Liver (tissue), 9 donors: ENCODE measurements around the gene PLCD1. TPM values are rescaled to one million over a fixed set of nuclear protein-coding genes. Genes with fewer than 3 reads are reported as not detected.

Experiments used
- DNase-seq: peaks from one replicate; pipeline ENCODE4 v3.0.0-alpha.2; 2017; ENCODE audit warnings: low spot score
- H3K27ac ChIP-seq, 2 donors: one replicate each; pipeline ENCODE4 v1.7.0; 2013; ENCODE audit warnings: inconsistent platforms in 2 of 2, low read length in 2 of 2, control low read depth in 1 of 2, low read depth in 1 of 2, mild to moderate bottlenecking in 1 of 2
- H3K27me3 ChIP-seq, 4 donors: one replicate each; pipeline versions ENCODE4 v1.6.1 to v1.7.0; 2013; ENCODE audit warnings: low read length in 3 of 4, inconsistent platforms in 1 of 4, mild to moderate bottlenecking in 1 of 4, moderate library complexity in 1 of 4; ENCODE audit not compliant: control insufficient read depth in 4 of 4, insufficient read depth in 4 of 4
- H3K36me3 ChIP-seq, 4 donors: one replicate each; pipeline versions ENCODE4 v1.6.1 to v1.7.0; 2013; ENCODE audit warnings: low read length in 3 of 4, mild to moderate bottlenecking in 3 of 4, low read depth in 1 of 4, moderate library complexity in 1 of 4; ENCODE audit not compliant: control insufficient read depth in 4 of 4, insufficient read depth in 3 of 4
- H3K4me1 ChIP-seq, 4 donors: one replicate each; pipeline versions ENCODE4 v1.6.1 to v1.7.0; 2013; ENCODE audit warnings: low read length in 3 of 4, mild to moderate bottlenecking in 3 of 4, moderate library complexity in 1 of 4; ENCODE audit not compliant: control insufficient read depth in 4 of 4, insufficient read depth in 4 of 4
- H3K4me3 ChIP-seq, 3 donors: one replicate each; pipeline versions ENCODE4 v1.6.1 to v1.7.0; 2013; ENCODE audit warnings: low read length in 3 of 3, control low read depth in 1 of 3, low read depth in 1 of 3, mild to moderate bottlenecking in 1 of 3
- H3K9ac ChIP-seq, 2 donors: one replicate each; pipeline ENCODE4 v1.7.0; 2013; ENCODE audit warnings: low read length in 2 of 2, mild to moderate bottlenecking in 2 of 2, moderate library complexity in 2 of 2, control low read depth in 1 of 2, low read depth in 1 of 2
- H3K9me3 ChIP-seq, 4 donors: one replicate each; pipeline versions ENCODE4 v1.6.1 to v1.7.0; 2013; ENCODE audit warnings: low read length in 3 of 4; ENCODE audit not compliant: control insufficient read depth in 4 of 4
- ATF3 ChIP-seq: IDR thresholded peaks from 2 replicates; pipeline ENCODE4 v1.6.1; 2016; ENCODE audit warnings: antibody characterized with exemption
- EGR1 ChIP-seq, 2 donors: IDR thresholded peaks; 2 replicates each; pipeline ENCODE4 v1.6.1; 2016 to 2018; ENCODE audit warnings: antibody characterized with exemption in 2 of 2, low read depth in 2 of 2
- FOXA1 ChIP-seq: IDR thresholded peaks from 2 replicates; pipeline ENCODE4 v1.6.1; 2016; ENCODE audit warnings: antibody characterized with exemption
- FOXA2 ChIP-seq: IDR thresholded peaks from 2 replicates; pipeline ENCODE4 v1.6.1; 2016; ENCODE audit warnings: antibody characterized with exemption
- GABPA ChIP-seq, 2 donors: IDR thresholded peaks in 1 of 2; conservative IDR thresholded peaks in 1 of 2; 2 replicates each; pipeline ENCODE4 v1.6.1; 2016; ENCODE audit warnings: antibody characterized with exemption in 2 of 2, mild to moderate bottlenecking in 1 of 2, moderate library complexity in 1 of 2
- HNF4A ChIP-seq, 2 donors: conservative IDR thresholded peaks; 2 replicates each; pipeline ENCODE4 v1.6.1; 2016; ENCODE audit warnings: antibody characterized with exemption in 2 of 2, mild to moderate bottlenecking in 2 of 2
- HNF4G ChIP-seq: IDR thresholded peaks from 2 replicates; pipeline ENCODE4 v1.6.1; 2016; ENCODE audit warnings: antibody characterized with exemption
- JUND ChIP-seq, 2 donors: IDR thresholded peaks; 2 replicates each; pipeline ENCODE4 v1.6.1; 2016; ENCODE audit warnings: antibody characterized with exemption in 2 of 2
- MAX ChIP-seq: IDR thresholded peaks from 2 replicates; pipeline ENCODE4 v1.6.1; 2016; ENCODE audit warnings: antibody characterized with exemption
- NR2F2 ChIP-seq: IDR thresholded peaks from 2 replicates; pipeline ENCODE4 v1.6.1; 2016; ENCODE audit warnings: antibody characterized with exemption
- RAD21 ChIP-seq, 2 donors: IDR thresholded peaks; 2 replicates each; pipeline ENCODE4 v1.6.1; 2016; ENCODE audit warnings: antibody characterized with exemption in 2 of 2, mild to moderate bottlenecking in 2 of 2
- RXRA ChIP-seq, 2 donors: IDR thresholded peaks; 2 replicates each; pipeline ENCODE4 v1.6.1; 2017 to 2018; ENCODE audit warnings: antibody characterized with exemption in 2 of 2, mild to moderate bottlenecking in 1 of 2
- SP1 ChIP-seq: IDR thresholded peaks from 2 replicates; pipeline ENCODE4 v1.6.1; 2018; ENCODE audit warnings: antibody characterized with exemption, mild to moderate bottlenecking
- TAF1 ChIP-seq: conservative IDR thresholded peaks from 2 replicates; pipeline ENCODE4 v1.6.1; 2016; ENCODE audit warnings: antibody characterized with exemption, mild to moderate bottlenecking
- YY1 ChIP-seq: IDR thresholded peaks from 2 replicates; pipeline ENCODE4 v1.6.1; 2016; ENCODE audit warnings: antibody characterized with exemption, mild to moderate bottlenecking
- WGBS: extraction: QIAGEN DNeasy Blood & Tissue Kit; methylation state at CpG from one replicate; pipeline ENCODE4 v1.1.7; 2013; 5-methylcytosine and 5-hydroxymethylcytosine counted together
- polyA plus RNA-seq, 2 donors: library from polyadenylated mRNA; stranded (reverse) in 1 of 2; unstranded in 1 of 2; fragments of 200-250 nt in 1 of 2; fragments of >200 nt in 1 of 2; fragmentation: Nextera tagmentation in 1 of 2; extraction: Ambion mirVana in 1 of 2; gene quantifications; one replicate each; pipeline versions ENCODE4 v1.2.1 to v1.2.3, GENCODE V29; 2013 to 2015
- total RNA-seq, 2 donors: library from RNA; depleted of rRNA; stranded (reverse); fragments of >200 nt; gene quantifications; one replicate each; pipeline ENCODE4 v1.2.3, GENCODE V29; 2014
- TF ChIP-seq, protein P1 (sequence below): IDR thresholded peaks from 2 replicates; pipeline ENCODE4 v1.6.1; 2016; ENCODE audit warnings: antibody characterized with exemption, mild to moderate bottlenecking
- TF ChIP-seq, protein P2 (sequence below): IDR thresholded peaks from 2 replicates; pipeline ENCODE4 v1.6.1; 2016; ENCODE audit warnings: antibody characterized with exemption
- TF ChIP-seq, protein P3 (sequence below): fragments of 150-350 bp; IDR thresholded peaks from 2 replicates; pipeline ENCODE4 v1.5.1; 2017; ENCODE audit warnings: improper control_type of control experiment, low read depth, low read length; ENCODE audit not compliant: missing input control
- donor health status: healthy.
- donor health status: healthy.
- donor health status: healthy.
- donor health status: healthy.
- donor health status: healthy.

Gene PLCD1
- total and polyA plus RNA-seq, 4 donors, result 6.7 to 10.5 (median 9.1) TPM

GRCh38 chr3:37987315-37987697, 42.1 kb downstream of the PLCD1 start:
- no peak for DNase-seq
- TF ChIP-seq ATF3, result no peak
- TF ChIP-seq NR2F2, result no peak
- TF ChIP-seq, protein P1, sequence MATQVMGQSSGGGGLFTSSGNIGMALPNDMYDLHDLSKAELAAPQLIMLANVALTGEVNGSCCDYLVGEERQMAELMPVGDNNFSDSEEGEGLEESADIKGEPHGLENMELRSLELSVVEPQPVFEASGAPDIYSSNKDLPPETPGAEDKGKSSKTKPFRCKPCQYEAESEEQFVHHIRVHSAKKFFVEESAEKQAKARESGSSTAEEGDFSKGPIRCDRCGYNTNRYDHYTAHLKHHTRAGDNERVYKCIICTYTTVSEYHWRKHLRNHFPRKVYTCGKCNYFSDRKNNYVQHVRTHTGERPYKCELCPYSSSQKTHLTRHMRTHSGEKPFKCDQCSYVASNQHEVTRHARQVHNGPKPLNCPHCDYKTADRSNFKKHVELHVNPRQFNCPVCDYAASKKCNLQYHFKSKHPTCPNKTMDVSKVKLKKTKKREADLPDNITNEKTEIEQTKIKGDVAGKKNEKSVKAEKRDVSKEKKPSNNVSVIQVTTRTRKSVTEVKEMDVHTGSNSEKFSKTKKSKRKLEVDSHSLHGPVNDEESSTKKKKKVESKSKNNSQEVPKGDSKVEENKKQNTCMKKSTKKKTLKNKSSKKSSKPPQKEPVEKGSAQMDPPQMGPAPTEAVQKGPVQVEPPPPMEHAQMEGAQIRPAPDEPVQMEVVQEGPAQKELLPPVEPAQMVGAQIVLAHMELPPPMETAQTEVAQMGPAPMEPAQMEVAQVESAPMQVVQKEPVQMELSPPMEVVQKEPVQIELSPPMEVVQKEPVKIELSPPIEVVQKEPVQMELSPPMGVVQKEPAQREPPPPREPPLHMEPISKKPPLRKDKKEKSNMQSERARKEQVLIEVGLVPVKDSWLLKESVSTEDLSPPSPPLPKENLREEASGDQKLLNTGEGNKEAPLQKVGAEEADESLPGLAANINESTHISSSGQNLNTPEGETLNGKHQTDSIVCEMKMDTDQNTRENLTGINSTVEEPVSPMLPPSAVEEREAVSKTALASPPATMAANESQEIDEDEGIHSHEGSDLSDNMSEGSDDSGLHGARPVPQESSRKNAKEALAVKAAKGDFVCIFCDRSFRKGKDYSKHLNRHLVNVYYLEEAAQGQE, result no peak
- TF ChIP-seq FOXA1, result no peak
- no peak for TF ChIP-seq JUND (IDR thresholded peaks at IDR 0.05)
- TF ChIP-seq TAF1, result no peak
- no peak for TF ChIP-seq EGR1 (IDR thresholded peaks at IDR 0.05; ENCODE audit: low read depth in 2 of 2)
- no peak for TF ChIP-seq MAX
- TF ChIP-seq YY1, result no peak
- no peak for TF ChIP-seq HNF4A (conservative IDR thresholded peaks at IDR 0.05)
- TF ChIP-seq, protein P2, sequence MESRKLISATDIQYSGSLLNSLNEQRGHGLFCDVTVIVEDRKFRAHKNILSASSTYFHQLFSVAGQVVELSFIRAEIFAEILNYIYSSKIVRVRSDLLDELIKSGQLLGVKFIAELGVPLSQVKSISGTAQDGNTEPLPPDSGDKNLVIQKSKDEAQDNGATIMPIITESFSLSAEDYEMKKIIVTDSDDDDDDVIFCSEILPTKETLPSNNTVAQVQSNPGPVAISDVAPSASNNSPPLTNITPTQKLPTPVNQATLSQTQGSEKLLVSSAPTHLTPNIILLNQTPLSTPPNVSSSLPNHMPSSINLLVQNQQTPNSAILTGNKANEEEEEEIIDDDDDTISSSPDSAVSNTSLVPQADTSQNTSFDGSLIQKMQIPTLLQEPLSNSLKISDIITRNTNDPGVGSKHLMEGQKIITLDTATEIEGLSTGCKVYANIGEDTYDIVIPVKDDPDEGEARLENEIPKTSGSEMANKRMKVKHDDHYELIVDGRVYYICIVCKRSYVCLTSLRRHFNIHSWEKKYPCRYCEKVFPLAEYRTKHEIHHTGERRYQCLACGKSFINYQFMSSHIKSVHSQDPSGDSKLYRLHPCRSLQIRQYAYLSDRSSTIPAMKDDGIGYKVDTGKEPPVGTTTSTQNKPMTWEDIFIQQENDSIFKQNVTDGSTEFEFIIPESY, result no peak
- TF ChIP-seq RXRA (IDR thresholded peaks at IDR 0.05), result no peak
- TF ChIP-seq RAD21 (IDR thresholded peaks at IDR 0.05), result no peak
- TF ChIP-seq, protein P3, sequence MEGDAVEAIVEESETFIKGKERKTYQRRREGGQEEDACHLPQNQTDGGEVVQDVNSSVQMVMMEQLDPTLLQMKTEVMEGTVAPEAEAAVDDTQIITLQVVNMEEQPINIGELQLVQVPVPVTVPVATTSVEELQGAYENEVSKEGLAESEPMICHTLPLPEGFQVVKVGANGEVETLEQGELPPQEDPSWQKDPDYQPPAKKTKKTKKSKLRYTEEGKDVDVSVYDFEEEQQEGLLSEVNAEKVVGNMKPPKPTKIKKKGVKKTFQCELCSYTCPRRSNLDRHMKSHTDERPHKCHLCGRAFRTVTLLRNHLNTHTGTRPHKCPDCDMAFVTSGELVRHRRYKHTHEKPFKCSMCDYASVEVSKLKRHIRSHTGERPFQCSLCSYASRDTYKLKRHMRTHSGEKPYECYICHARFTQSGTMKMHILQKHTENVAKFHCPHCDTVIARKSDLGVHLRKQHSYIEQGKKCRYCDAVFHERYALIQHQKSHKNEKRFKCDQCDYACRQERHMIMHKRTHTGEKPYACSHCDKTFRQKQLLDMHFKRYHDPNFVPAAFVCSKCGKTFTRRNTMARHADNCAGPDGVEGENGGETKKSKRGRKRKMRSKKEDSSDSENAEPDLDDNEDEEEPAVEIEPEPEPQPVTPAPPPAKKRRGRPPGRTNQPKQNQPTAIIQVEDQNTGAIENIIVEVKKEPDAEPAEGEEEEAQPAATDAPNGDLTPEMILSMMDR, result no peak
- TF ChIP-seq SP1, result no peak
- no peak for TF ChIP-seq FOXA2
- no peak for TF ChIP-seq GABPA (IDR thresholded peaks at IDR 0.05 in 1 of 2, conservative IDR thresholded peaks at IDR 0.05 in 1 of 2)
- no peak for TF ChIP-seq HNF4G
- Histone ChIP-seq H3K36me3 (peaks cover 0 to 7% (median 0%) of the 10 kb centered on the region in 4 donors), H3K4me1 (peaks cover 0 to 8% (median 5%) of the 10 kb centered on the region in 4 donors), H3K27me3 (no peaks in the 10 kb centered on the region), H3K9me3 (no peaks in the 10 kb centered on the region), H3K4me3 (no peak overlapping the region), H3K9ac (no peak overlapping the region), H3K27ac (no peak overlapping the region)
- 68% methylated on average over 2 of the region's 2 CpGs for WGBS
